ENCODE results near the gene AHRR.
"Not testable (repeated sequence)": the region's sequence is repeated elsewhere in the genome, so short reads cannot be mapped to it uniquely, and the experiment has no call there.

AHRR gene

GRCh38 chr5:395156-395920 lies 73.8 kb downstream of the AHRR start:
- no peak for DNase-seq (ENCODE audit: low read depth, low spot score)

GRCh38 chr5:395921-396530 lies 74.5 kb downstream of the AHRR start:
- DNase-seq (ENCODE audit: low read depth, low spot score) = no peak

GRCh38 chr5:396531-396961 lies 75.0 kb downstream of the AHRR start:
- no peak for DNase-seq (ENCODE audit: low read depth, low spot score)

- not testable (repeated sequence) for DNase-seq (ENCODE audit: low read depth, low spot score)
Measured at GRCh38 chr5:398141-398474, 76.6 kb downstream of the AHRR start.

GRCh38 chr5:398475-399295 lies 77.2 kb downstream of the AHRR start:
- DNase-seq (ENCODE audit: low read depth, low spot score) = no peak

- peak; percentile 80 for DNase-seq (ENCODE audit: low read depth, low spot score)
Measured at GRCh38 chr5:399296-400281, 78.1 kb downstream of the AHRR start.

- no peak for DNase-seq (ENCODE audit: low read depth, low spot score)
Measured at GRCh38 chr5:400282-401145, 79.0 kb downstream of the AHRR start.

GRCh38 chr5:401146-402034 lies 79.9 kb downstream of the AHRR start:
- no peak for DNase-seq (ENCODE audit: low read depth, low spot score)

- not testable (repeated sequence) for DNase-seq (ENCODE audit: low read depth, low spot score)
Measured at GRCh38 chr5:402219-402614, 80.7 kb downstream of the AHRR start.

- DNase-seq (ENCODE audit: low read depth, low spot score) = no peak
Measured at GRCh38 chr5:402615-403359, 81.3 kb downstream of the AHRR start.

- no peak for DNase-seq (ENCODE audit: low read depth, low spot score)
Measured at GRCh38 chr5:403995-404394, 82.5 kb downstream of the AHRR start.

GRCh38 chr5:404666-405241 lies 83.2 kb downstream of the AHRR start:
- no peak for DNase-seq (ENCODE audit: low read depth, low spot score)

- no peak for DNase-seq (ENCODE audit: low read depth, low spot score)
Measured at GRCh38 chr5:405421-405820, 83.9 kb downstream of the AHRR start.

GRCh38 chr5:406041-406440 lies 84.5 kb downstream of the AHRR start:
- DNase-seq (ENCODE audit: low read depth, low spot score) = no peak

- DNase-seq (ENCODE audit: low read depth, low spot score) = no peak
Measured at GRCh38 chr5:407051-407450, 85.5 kb downstream of the AHRR start.

- DNase-seq (ENCODE audit: low read depth, low spot score) = no peak
Measured at GRCh38 chr5:407801-408268, 86.3 kb downstream of the AHRR start.

- no peak for DNase-seq (ENCODE audit: low read depth, low spot score)
Measured at GRCh38 chr5:410911-411517, 89.5 kb downstream of the AHRR start.

GRCh38 chr5:411728-412127 lies 90.2 kb downstream of the AHRR start:
- no peak for DNase-seq (ENCODE audit: low read depth, low spot score)
